ENCODE measurements around the gene AGAP1. TPM values are rescaled to one million over a fixed set of nuclear protein-coding genes. Genes with fewer than 3 reads are reported as not detected.

The AGAP1 gene
- polyA plus RNA-seq, 1 donor from 2014 or later, result 17.4 TPM

DNA sequence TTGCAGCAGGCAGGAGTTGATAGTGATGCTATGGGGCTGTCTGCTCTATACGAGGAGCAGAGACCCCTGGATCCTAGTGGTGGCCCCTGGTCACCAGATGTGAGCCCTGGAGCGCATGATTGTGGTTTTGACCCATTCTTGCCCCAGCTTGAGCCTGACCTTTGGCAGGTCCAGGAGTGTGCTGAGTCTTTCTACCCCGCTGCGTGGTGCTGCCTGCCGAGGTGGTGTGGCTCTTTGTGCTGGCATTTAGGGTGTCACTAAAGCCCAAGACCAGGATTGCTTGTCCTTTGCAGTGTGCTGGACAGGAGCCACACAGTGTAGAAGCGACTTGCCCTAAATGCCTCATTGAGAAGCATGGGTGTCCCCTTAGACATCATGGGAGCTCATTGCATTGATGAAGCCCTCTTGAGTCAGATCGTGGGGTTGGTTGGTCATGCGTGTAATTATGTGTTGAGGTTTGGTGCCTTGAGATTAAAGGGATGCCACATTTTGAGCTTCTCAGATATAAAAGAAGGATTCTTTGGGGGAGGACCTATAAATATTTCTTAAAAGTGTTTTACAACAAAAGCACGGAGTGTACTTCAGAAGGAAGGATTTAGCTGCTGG lies 88.3 kb downstream of the AGAP1 start:
- Histone ChIP-seq H2AFZ (ENCODE audit: low read depth, low read length) (no peak overlapping the region), H3K9me3 (ENCODE audit: low read length) (no peaks in the 10 kb centered on the region), H4K20me1 (ENCODE audit: insufficient read depth) (no peaks in the 10 kb centered on the region), H3K9ac (ENCODE audit: low read length) (no peak overlapping the region), H3K27me3 (ENCODE audit: insufficient read depth, low read depth, low read length) (no peaks in the 10 kb centered on the region), H3K27ac (ENCODE audit: low read length) (no peak overlapping the region), H3K79me2 (replicated peaks; ENCODE audit: insufficient read depth, low read length) (peaks cover 5% of the 10 kb centered on the region), H3F3A (ENCODE audit: insufficient read depth, low read length, poor library complexity, severe bottlenecking) (no peaks in the 10 kb centered on the region), H3K36me3 (ENCODE audit: insufficient read depth, low read length) (no peaks in the 10 kb centered on the region), H3K4me2 (ENCODE audit: low read length) (no peak overlapping the region), H3K9me2 (ENCODE audit: insufficient read depth, low read length) (no peaks in the 10 kb centered on the region), H3K4me3 (ENCODE audit: low read length) (peak overlapping the region; percentile 25)
- TF ChIP-seq TAF1 (IDR thresholded peaks at IDR 0.05; ENCODE audit: low read depth) (no peak), POLR2AphosphoS5 (IDR thresholded peaks at IDR 0.05) (no peak), EP300 (conservative IDR thresholded peaks at IDR 0.05; ENCODE audit: poor library complexity, severe bottlenecking) (no peak), RAD21 (conservative IDR thresholded peaks at IDR 0.05) (no peak), SMC3 (conservative IDR thresholded peaks at IDR 0.05; ENCODE audit: poor library complexity) (no peak), CTCF (IDR thresholded peaks at IDR 0.05; ENCODE audit: poor library complexity, severe bottlenecking) (no peak), REST (IDR thresholded peaks at IDR 0.05; ENCODE audit: borderline replicate concordance) (no peak), EZH2 (IDR thresholded peaks at IDR 0.05; ENCODE audit: borderline replicate concordance, insufficient read depth, low read length, poor library complexity, severe bottlenecking) (no peak), MXI1 (conservative IDR thresholded peaks at IDR 0.05; ENCODE audit: poor library complexity, severe bottlenecking) (no peak)

DNA sequence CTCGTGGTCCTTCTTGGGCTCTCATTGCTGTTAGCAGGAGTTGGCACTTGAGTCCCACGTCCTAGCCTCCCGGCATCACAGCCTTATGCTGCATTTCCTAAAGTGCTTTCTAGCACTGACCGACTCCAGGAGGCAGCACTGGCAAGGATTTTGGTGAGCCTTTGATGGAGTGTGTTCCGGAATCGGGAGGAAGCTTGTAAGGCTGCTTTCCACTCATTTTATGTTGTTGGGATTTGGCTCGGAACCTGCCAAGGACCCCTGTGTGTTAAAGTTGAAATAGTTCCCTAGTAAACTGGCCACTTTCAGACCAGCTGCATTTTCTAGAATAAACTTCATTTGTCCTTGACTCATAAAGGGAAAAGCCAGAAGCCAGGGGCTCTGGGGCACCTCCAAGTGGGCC lies 88.9 kb downstream of the AGAP1 start:
- Histone ChIP-seq H3K27ac (ENCODE audit: low read length) (no peak overlapping the region), H3K27me3 (ENCODE audit: insufficient read depth, low read depth, low read length) (no peaks in the 10 kb centered on the region), H2AFZ (ENCODE audit: low read depth, low read length) (no peak overlapping the region), H3K9ac (ENCODE audit: low read length) (no peak overlapping the region), H3K9me2 (ENCODE audit: insufficient read depth, low read length) (no peaks in the 10 kb centered on the region), H4K20me1 (ENCODE audit: insufficient read depth) (no peaks in the 10 kb centered on the region), H3K4me2 (ENCODE audit: low read length) (no peak overlapping the region), H3K9me3 (ENCODE audit: low read length) (no peaks in the 10 kb centered on the region), H3F3A (ENCODE audit: insufficient read depth, low read length, poor library complexity, severe bottlenecking) (no peaks in the 10 kb centered on the region), H3K79me2 (replicated peaks; ENCODE audit: insufficient read depth, low read length) (peaks cover 5% of the 10 kb centered on the region), H3K4me3 (ENCODE audit: low read length) (no peak overlapping the region), H3K36me3 (ENCODE audit: insufficient read depth, low read length) (no peaks in the 10 kb centered on the region)
- TF ChIP-seq POLR2AphosphoS5 (IDR thresholded peaks at IDR 0.05), result no peak

Data from neural cell (in vitro differentiated cells).